Natural killer cell (primary cell): ENCODE results near the gene SAMD4A. TPM values are rescaled to one million over a fixed set of nuclear protein-coding genes. Genes with fewer than 3 reads are reported as not detected.

ENCODE experiments used
- ATAC-seq, 3 donors: fragments of 150-1000 bp in 2 of 3; fragments of 200-7000 bp in 1 of 3; cut with Tn5 transposase; 1 replicate in 1 of 3; 2 replicates in 2 of 3; pipeline ENCODE4 v1.10.0; 2021; ENCODE audit warnings: mild to moderate bottlenecking in 2 of 3, moderate library complexity in 2 of 3
- DNase-seq, 2 donors: peaks; one replicate each; pipeline versions ENCODE4 v3.0.0 to v3.0.0-alpha.2; 2013 to 2021; ENCODE audit warnings: mixed read lengths in 1 of 2
- H3K27ac ChIP-seq: one replicate; pipeline ENCODE4 v1.5.1; 2013; ENCODE audit warnings: mild to moderate bottlenecking, low read length
- H3K27me3 ChIP-seq: one replicate; pipeline ENCODE4 v1.6.1; 2013; ENCODE audit warnings: low read length; ENCODE audit not compliant: control insufficient read depth, insufficient read depth
- H3K36me3 ChIP-seq: one replicate; pipeline ENCODE4 v1.6.1; 2013; ENCODE audit warnings: low read length; ENCODE audit not compliant: control insufficient read depth, insufficient read depth
- H3K4me1 ChIP-seq: one replicate; pipeline ENCODE4 v1.6.1; 2013; ENCODE audit warnings: low read length; ENCODE audit not compliant: control insufficient read depth, insufficient read depth
- H3K4me3 ChIP-seq: one replicate; pipeline ENCODE4 v1.5.1; 2013; ENCODE audit warnings: low read length
- H3K9me3 ChIP-seq: one replicate; pipeline ENCODE4 v1.6.1; 2013; ENCODE audit warnings: low read length; ENCODE audit not compliant: control insufficient read depth, insufficient read depth
- H3K27ac Mint-ChIP-seq, 2 donors: one replicate each; pipeline ENCODE4 v1.8.0; 2022; ENCODE audit warnings: mild to moderate bottlenecking in 2 of 2, mixed read lengths in 2 of 2, moderate library complexity in 1 of 2
- H3K27me3 Mint-ChIP-seq, 2 donors: one replicate each; pipeline ENCODE4 v1.8.0; 2022; ENCODE audit warnings: low read depth in 2 of 2, mixed read lengths in 2 of 2
- H3K36me3 Mint-ChIP-seq: one replicate; pipeline ENCODE4 v1.8.0; 2022; ENCODE audit warnings: mixed read lengths
- H3K4me1 Mint-ChIP-seq, 2 donors: one replicate each; pipeline ENCODE4 v1.8.0; 2022; ENCODE audit warnings: mixed read lengths in 2 of 2
- H3K4me3 Mint-ChIP-seq: one replicate; pipeline ENCODE4 v1.8.0; 2022; ENCODE audit warnings: mild to moderate bottlenecking, moderate library complexity, mixed read lengths
- H3K9me3 Mint-ChIP-seq, 2 donors: one replicate each; pipeline ENCODE4 v1.8.0; 2022; ENCODE audit warnings: mixed read lengths in 2 of 2
- CTCF ChIP-seq: fragments of 200-600 bp; IDR thresholded peaks from one replicate; pipeline ENCODE4 v1.8.0; 2022; ENCODE audit warnings: antibody characterized with exemption
- WGBS: methylation state at CpG from one replicate; pipeline ENCODE4 v1.1.7; 2013; ENCODE audit warnings: missing lambda C conversion rate; ENCODE audit not compliant: insufficient coverage; 5-methylcytosine and 5-hydroxymethylcytosine counted together
- intact Hi-C: fragments of 100-400 bp; cut with micrococcal nuclease; formaldehyde crosslinking; loops from one replicate; pipeline ENCODE4 v1.14.2; 2022
- total RNA-seq, 4 donors: library from RNA; stranded (reverse); fragments of 120-200 nt in 1 of 4; gene quantifications; one replicate each; pipeline versions ENCODE4 v1.2.3 to v1.2.4, GENCODE V29; 2013 to 2022

The SAMD4A gene
- total RNA-seq, 3 donors from 2014 or later (not counting 1 experiment from before 2014, with no cell fraction given), result 0.70 to 1.6 (median 1.4) TPM

GRCh38 chr14:54580933-54581332 is 14.0 kb downstream of the SAMD4A start:
- H3K4me3 Mint-ChIP-seq, result no peak overlapping the region
- ATAC-seq (no peak), DNase-seq (no peak)
- no peak overlapping the region for H3K27ac Mint-ChIP-seq
- Histone ChIP-seq H3K27me3 (peaks cover 3% of the 10 kb centered on the region), H3K9me3 (no peaks in the 10 kb centered on the region), H3K4me1 (no peaks in the 10 kb centered on the region), H3K27ac (no peak overlapping the region), H3K4me3 (no peak overlapping the region), H3K36me3 (no peaks in the 10 kb centered on the region)
- no peaks in the 10 kb centered on the region for H3K4me1 Mint-ChIP-seq
- 99% methylated on average over 3 of the region's 3 CpGs for WGBS
- no peak for TF ChIP-seq CTCF
- H3K27me3 Mint-ChIP-seq, result peaks cover 34 to 43% of the 10 kb centered on the region in 2 donors
- no peaks in the 10 kb centered on the region for H3K36me3 Mint-ChIP-seq
- intact Hi-C loops, result no loop called here
- no peaks in the 10 kb centered on the region for H3K9me3 Mint-ChIP-seq

GRCh38 chr14:54582334-54582733 is 15.4 kb downstream of the SAMD4A start:
- intact Hi-C loops, result no loop called here
- no peaks in the 10 kb centered on the region for H3K9me3 Mint-ChIP-seq
- no peak for ATAC-seq

GRCh38 chr14:54584097-54584496 is 17.2 kb downstream of the SAMD4A start:
- DNase-seq (no peak), ATAC-seq (no peak)
- WGBS, result 92% methylated on average over 1 of the region's 1 CpG
- no peaks in the 10 kb centered on the region for H3K4me1 Mint-ChIP-seq
- Histone ChIP-seq H3K9me3 (no peaks in the 10 kb centered on the region), H3K4me1 (no peaks in the 10 kb centered on the region), H3K36me3 (no peaks in the 10 kb centered on the region), H3K4me3 (no peak overlapping the region), H3K27ac (no peak overlapping the region), H3K27me3 (peaks cover 3% of the 10 kb centered on the region)
- H3K4me3 Mint-ChIP-seq, result no peak overlapping the region
- no peaks in the 10 kb centered on the region for H3K9me3 Mint-ChIP-seq
- no peak overlapping the region for H3K27ac Mint-ChIP-seq
- no peaks in the 10 kb centered on the region for H3K36me3 Mint-ChIP-seq
- peaks cover 36 to 50% of the 10 kb centered on the region in 2 donors for H3K27me3 Mint-ChIP-seq
- intact Hi-C loops, result no loop called here
- TF ChIP-seq CTCF, result no peak

More at GRCh38 chr14:54582334-54582733, 15.4 kb downstream of the SAMD4A start:
- TF ChIP-seq CTCF, result no peak
- H3K4me1 Mint-ChIP-seq, result no peaks in the 10 kb centered on the region
- H3K9me3 ChIP-seq, result no peaks in the 10 kb centered on the region
- H3K27ac Mint-ChIP-seq, result no peak overlapping the region
- H3K27me3 Mint-ChIP-seq, result peaks cover 33 to 43% of the 10 kb centered on the region in 2 donors
- 96% methylated on average over 7 of the region's 7 CpGs for WGBS
- H3K27ac ChIP-seq, result no peak overlapping the region
- H3K36me3 ChIP-seq, result no peaks in the 10 kb centered on the region
- H3K4me1 ChIP-seq, result no peaks in the 10 kb centered on the region
- peaks cover 3% of the 10 kb centered on the region for H3K27me3 ChIP-seq
- H3K4me3 ChIP-seq, result no peak overlapping the region
- no peak overlapping the region for H3K4me3 Mint-ChIP-seq
- DNase-seq, result no peak
- no peaks in the 10 kb centered on the region for H3K36me3 Mint-ChIP-seq

- Mint-ChIP-seq H3K36me3 (no peaks in the 10 kb centered on the region), H3K4me3 (no peak overlapping the region), H3K27me3 (peaks cover 38 to 60% of the 10 kb centered on the region in 2 donors), H3K9me3 (no peaks in the 10 kb centered on the region), H3K27ac (no peak overlapping the region), H3K4me1 (no peaks in the 10 kb centered on the region)
- no peak overlapping the region for H3K27ac ChIP-seq
- H3K9me3 ChIP-seq, result no peaks in the 10 kb centered on the region
- no peaks in the 10 kb centered on the region for H3K36me3 ChIP-seq
- no peaks in the 10 kb centered on the region for H3K4me1 ChIP-seq
- no peak overlapping the region for H3K4me3 ChIP-seq
- DNase-seq, result no peak
- TF ChIP-seq CTCF, result no peak
- intact Hi-C loops, result no loop called here
- peaks cover 3% of the 10 kb centered on the region for H3K27me3 ChIP-seq
- WGBS, result 93% methylated on average over 2 of the region's 3 CpGs
- no peak for ATAC-seq
Measured at GRCh38 chr14:54585214-54585613, 18.3 kb downstream of the SAMD4A start.
